NCI-H510A treated with DMSO at 0.1 percent for 48 hours (cell line): ENCODE measurements around the gene KCNQ1OT1.

Source experiments
- DNase-seq: peaks from one replicate; lab custom pipeline; 2025; lab: John Stamatoyannopoulos, UW

Gene KCNQ1OT1

GRCh38 chr11:2666828-2667570, 32.8 kb downstream of the KCNQ1OT1 start:
- DNase-seq, result no peak

GRCh38 chr11:2666401-2666741, 33.4 kb downstream of the KCNQ1OT1 start:
- no peak for DNase-seq

- no peak for DNase-seq
Observed at GRCh38 chr11:2665526-2666400, 34.0 kb downstream of the KCNQ1OT1 start.

- DNase-seq, result no peak
Observed at GRCh38 chr11:2664791-2665525, 34.8 kb downstream of the KCNQ1OT1 start.

GRCh38 chr11:2664376-2664775, 35.4 kb downstream of the KCNQ1OT1 start:
- DNase-seq, result no peak

- no peak for DNase-seq
Observed at GRCh38 chr11:2663915-2664314, 35.9 kb downstream of the KCNQ1OT1 start.

- DNase-seq, result no peak
Observed at GRCh38 chr11:2663506-2663905, 36.3 kb downstream of the KCNQ1OT1 start.

- DNase-seq, result no peak
Observed at GRCh38 chr11:2662430-2663299, 37.1 kb downstream of the KCNQ1OT1 start.

GRCh38 chr11:2662024-2662312, 37.8 kb downstream of the KCNQ1OT1 start:
- DNase-seq, result no peak

GRCh38 chr11:2661173-2662023, 38.4 kb downstream of the KCNQ1OT1 start:
- DNase-seq, result no peak

- no peak for DNase-seq
Observed at GRCh38 chr11:2660357-2660939, 39.3 kb downstream of the KCNQ1OT1 start.

GRCh38 chr11:2657697-2658284, 42.0 kb downstream of the KCNQ1OT1 start:
- DNase-seq, result no peak

- no peak for DNase-seq
Observed at GRCh38 chr11:2656859-2657258, 42.9 kb downstream of the KCNQ1OT1 start.

- no peak for DNase-seq
Observed at GRCh38 chr11:2655834-2656622, 43.8 kb downstream of the KCNQ1OT1 start.

- DNase-seq, result no peak
Observed at GRCh38 chr11:2655016-2655719, 44.6 kb downstream of the KCNQ1OT1 start.

GRCh38 chr11:2653930-2654739, 45.7 kb downstream of the KCNQ1OT1 start:
- no peak for DNase-seq

- DNase-seq, result no peak
Observed at GRCh38 chr11:2653198-2653551, 46.6 kb downstream of the KCNQ1OT1 start.
